Fibroblast of skin of right quadriceps (primary cell): ENCODE data around the gene NTRK1.

Experiments used
- DNase-seq: peaks from one replicate; pipeline ENCODE4 v3.0.0-alpha.2; 2013

The NTRK1 gene

DNA sequence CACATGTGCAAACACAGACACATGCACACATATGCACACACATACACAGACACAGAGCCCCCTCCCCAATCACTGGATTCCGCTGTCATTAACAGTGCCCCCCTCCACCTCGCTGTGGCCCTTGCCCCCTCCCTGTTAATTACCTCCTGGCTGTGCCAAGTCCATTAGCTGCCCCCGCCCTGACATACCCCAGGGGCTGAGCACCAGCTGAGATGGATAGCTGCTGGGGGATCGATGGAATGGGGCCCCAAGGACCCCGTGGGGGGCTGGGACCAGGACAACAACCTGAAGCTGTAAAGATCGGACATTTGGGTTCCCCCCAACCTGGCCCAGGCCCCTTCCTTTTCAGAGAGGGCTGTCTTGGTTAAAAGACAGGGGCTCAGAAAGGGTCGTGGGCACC is 23.3 kb downstream of the NTRK1 start:
- no peak for DNase-seq

DNA sequence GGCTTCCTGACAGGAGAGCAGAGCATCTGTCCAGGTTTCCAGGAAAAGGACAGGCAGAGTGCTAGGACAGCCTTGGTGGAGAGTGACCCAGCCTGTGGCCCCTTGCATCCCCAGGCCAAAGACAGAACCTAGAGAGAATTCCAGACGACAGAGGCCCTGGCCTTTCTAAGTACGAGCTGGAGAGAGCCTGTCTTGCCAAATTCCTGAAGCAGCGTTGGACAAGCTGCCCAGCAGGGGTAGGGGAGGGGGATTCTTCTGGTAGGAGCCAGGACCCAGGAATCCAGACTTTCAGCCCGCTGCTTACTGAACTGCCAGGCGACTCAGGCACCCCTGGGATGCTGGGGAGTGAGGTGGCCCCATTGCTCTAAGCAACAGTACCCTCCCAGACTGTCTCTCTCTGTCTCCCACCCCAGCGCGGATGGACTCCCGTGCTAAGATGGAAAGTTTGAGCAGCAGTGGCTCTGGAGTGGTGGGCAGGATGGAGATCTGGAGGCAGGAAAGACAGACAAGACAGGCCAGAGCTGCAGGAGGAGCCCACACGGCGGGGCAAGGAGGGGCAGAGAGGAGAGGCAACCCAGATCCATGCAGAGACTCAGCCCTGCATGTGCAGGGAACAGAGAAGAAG is 24.0 kb downstream of the NTRK1 start:
- DNase-seq, result no peak

DNA sequence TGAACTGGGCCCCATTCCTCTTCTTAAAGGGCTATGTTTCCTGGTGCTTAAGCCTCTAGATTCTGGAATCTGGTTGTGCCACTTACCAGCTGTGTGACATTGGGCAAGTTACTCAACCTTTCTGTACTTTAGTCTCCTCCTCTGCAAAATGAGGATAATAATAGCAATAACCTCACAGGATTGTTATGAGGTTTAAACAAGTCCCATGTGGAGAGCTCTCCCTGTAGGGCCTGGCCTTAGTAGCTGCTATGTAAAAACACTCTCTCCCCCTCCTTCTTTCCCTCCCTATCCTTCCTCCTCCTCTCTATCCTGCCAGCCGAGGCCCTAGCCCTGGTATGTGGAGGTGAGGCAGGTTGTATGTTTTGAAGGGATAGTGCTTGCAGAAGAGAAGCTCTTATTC is 24.6 kb downstream of the NTRK1 start:
- DNase-seq, result no peak

DNA sequence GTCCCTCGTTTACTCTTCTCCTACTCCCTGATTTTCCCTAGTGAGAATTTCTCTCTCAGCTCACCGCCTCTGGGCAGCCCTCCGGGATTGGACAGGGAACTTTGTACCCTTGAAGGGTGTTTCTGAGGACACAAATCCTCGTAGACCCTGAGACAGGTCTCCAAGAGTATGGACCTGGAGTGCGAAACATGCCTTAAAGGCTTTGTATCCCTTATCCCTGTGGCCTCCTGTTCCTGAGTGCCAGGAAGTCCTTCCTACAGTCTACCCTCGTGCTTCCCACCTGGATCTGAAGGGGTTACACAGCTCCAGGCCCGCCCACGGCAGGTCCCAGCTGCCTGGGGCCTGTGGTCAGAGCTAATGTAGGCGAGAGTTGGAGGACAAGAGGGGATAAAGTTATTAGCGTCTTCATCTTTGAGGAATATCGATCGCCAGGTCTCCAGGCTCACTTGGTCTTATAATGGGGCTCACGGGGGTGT is 25.3 kb downstream of the NTRK1 start:
- DNase-seq, result no peak

DNA sequence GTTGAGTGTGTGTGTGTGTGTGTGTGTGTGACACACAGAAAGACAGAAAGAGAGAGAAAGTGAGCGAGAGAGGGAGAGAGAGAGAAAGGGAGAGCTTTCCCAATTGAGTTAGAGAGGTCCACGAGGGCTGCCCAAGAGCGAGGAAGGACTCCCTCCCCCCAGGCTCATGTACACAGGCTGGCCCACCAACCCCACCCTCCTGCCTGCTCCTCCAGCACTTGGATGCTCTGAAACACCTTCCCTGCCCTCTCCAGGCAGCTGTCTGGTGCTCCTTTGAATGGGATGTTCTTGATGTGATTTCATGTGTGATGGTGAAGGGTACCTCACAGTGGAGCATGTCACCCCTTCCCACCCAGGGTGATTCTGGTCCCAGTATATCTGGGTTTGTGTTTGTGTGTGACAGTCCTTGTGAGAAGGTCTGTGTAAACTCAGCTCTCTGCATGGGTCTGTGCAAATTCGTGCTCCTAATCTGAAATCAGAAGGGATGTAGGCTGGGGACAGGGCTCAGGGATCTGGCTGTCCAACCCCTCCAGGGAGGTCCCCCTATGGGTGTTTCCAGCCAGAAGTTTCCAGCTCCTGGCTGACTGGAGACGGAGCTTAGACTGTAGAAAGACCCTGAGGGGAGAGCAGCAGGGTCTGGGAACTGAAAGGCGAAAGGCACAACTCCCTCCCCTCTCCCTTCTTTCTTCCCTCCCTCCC is 26.1 kb downstream of the NTRK1 start:
- no peak for DNase-seq

DNA sequence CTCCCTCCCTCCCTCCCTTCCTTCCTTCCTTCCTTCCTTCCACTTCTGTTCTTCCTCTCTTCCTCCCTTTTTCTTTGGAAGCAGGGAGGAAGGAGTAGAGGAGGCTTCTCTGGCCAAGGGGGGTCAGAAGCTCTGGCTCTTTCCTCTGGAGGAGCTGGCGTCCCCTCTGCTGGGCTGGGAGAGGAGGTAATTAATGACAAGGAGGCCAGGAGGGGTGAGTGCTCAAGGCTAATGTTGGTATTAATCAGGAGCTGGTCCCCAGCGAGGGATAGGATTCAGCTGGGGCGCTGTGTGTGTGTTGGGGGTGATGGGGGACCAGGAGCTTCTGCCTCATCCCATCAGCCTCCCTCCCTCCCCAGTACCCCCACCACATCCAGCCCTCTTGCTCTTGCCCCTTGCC is 26.7 kb downstream of the NTRK1 start:
- no peak for DNase-seq

DNA sequence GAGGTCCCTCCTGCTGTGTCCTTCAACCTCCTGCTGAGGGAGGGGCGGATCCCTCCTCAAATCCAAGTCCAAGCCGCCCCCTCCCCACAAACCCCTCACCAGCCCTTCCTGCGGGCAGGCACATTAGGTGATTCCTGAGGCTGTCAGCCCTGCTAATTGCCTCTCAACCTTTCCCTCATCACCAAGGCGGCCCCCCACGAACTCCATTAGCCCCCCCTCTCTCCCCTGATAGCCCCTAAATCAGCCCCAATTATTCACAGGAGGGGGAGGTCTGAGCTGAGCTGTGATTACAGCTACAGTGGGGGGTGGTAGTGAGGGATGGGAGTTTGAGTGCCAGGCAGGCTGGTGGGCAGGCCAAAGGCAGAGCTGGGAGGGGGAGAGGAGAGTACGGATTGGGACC is 27.1 kb downstream of the NTRK1 start:
- no peak for DNase-seq

DNA sequence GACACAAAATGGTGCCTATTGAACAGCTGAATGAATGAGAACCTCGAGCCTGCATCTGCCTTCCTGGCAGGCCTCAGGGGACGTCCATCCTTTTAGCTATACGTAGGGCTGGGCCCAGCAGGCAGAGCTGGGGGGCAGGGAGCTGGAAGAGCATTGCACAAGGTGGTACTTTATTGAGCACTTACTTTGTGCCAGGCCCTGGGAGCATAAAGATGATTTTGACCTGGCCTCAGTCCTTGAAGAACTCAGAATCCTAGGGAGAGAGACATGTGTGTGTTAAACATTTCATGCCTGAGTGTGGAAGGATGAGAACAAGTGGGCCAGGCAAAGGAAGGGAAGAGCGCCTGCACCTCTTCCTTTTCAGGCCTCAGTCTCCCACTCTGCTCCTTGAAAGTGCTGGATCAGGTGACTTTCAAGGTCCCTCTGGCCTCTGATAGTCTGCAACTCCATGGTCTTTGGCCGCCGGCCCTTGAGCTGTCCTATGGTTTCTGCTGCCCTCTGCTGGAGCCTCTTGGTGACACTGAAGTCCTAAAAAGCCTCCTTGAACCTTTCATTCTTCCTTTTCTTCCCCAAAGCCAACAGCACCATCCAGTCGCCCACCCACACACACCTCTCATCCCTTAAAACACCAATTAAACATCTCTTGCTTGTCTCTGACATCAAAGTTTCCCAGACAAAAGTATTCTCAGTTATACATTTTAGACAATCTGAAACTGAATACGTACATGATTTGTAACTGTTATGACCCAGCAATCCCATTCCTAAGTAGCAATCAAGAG is 29.3 kb downstream of the NTRK1 start:
- peak; percentile 65 for DNase-seq

DNA sequence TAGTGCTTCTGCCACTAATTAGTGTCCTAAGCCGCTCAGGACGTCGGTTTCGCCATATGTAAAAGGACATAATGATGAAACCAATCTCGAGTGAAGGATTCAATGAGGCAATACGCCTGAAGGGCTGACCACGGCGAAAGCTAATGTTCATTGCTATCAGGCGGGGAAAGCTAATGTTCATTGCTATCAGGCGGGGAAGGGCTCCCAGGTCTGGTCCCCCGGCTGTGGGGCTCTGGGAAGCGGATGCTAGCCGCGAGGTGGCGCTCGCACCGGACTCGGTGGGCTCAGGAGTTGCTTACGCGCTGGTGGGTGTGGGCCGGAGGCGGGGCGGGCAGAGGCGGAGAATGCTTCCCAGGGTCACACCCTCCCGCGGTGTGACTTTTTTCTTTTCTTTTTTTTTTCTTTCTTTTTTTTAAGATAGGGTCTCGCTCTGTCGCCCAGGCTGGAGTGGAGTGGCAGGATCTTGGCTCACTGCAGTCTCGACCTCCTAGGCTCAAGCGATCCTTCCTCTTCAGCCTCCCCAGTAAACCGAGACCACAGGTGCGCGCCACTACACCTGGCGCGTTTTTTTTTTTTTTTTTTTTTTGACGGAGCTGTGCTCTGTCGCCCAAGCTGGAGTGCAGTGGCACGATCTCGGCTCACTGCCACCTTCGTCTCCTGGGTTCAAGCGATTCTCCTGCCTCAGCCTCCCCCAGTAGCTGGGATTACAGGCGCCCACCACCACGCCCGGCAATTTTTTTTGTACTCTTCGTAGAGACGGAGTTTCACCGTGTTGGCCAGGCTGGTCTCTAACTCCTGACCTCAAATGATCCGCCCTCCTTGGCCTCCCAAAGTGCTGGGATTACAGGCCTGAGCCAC is 31.8 kb downstream of the NTRK1 start:
- peak; percentile 87 for DNase-seq

DNA sequence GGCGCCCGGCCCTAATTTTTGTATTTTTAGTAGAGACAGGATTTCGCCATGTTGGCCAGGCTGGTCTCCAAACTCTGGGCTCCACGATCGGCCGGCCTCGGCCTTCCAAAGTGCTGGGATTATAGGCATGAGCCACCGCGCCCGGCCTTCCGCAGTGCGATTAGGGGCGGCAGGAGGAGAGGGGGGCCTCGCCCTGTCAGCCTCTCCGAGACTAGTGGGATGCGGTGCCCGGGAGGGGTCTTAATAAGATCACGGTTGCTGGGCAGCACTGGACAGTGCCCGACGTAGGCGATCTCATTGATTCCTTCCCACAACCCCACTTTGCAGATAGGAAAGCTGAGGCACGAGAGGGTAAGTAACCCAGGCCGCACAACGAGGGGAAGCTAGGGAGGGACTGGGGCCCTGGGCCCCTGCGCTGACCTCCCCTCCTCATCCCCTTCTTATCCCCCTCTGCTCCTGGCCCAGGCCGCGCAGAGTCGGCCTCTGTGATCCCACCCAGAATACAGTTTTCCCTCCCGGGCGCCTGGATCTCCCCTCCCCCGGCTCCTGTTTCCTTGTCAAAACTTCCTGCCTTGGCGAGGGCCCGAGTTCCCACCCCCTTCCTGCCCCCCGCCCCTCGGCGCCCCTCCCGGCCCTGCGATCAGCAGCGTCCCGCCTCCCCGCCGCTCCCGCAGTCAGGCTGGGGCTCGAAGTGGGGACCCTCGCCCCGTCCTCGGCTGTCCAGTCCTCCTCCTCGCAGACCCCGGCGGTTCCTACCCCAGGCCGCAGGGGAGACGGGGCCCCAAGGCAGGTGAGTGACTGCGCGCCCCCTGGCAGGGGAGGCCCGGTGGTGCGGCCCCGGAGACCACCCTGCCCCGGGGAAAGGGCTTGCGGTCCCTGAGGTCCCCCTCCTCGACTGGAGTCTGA is 32.6 kb downstream of the NTRK1 start, which contains the start of gene PEAR1:
Gene PEAR1 (plus strand): TSS at position 671 of the 906 bp plus-strand sequence. CDS start 10,209 bp downstream, outside the sequence.
- DNase-seq, result peak; percentile 71

DNA sequence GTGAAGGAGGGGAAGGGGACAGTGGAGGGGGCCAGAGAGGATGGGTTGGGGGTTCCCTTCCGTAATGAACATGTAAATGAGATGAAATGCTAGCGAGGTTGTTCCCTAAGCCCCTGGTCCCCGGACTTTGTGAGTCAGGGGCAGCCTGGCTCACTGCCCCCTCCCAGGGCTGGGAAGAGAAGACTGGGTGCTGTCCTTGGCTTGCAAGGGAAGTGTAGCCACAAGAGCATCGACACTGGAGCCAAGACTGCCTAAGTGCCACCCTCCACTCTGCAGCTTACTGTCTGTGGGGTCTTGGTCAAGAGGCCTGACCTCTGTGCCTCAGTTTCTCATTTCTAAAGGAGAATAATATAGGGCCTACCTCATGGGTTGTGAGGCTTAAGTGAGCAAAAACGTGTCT is 33.3 kb downstream of the NTRK1 start:
- DNase-seq, result no peak

DNA sequence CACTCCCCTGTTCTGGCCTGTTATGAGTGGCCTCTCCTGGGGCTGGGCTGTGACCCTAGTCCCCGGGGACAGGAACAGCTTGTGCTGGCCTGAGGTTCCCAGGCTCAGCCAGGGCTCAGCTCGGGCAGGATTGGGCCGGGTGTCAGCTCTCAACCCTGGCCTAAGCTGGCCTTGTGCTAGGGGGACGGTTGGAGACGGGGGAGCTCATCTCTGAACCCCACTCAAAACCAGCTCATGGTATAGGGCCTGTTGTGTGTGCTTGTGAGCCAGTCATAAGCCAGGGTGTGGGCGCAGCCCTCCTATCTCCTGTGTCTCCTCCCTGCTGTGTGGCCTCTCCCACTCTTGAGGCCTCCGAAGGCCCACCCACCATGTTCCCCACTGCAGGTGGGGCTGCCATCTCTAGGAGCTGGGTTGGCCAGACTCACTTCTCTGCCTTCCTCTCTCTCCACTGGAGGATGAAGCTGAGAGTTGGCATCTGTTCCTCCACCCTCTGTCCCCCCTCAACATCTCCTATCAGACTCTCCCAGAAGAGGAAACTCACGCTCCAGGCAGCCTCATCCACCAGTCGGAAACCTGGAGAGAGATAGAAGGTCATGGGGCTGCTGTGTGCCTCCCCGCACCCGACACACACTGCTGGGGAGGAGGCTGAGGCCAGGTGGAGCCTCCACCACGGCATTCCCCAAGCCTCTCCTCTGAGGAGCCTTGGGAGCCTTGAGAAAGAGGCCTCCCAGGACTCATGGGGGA is 34.2 kb downstream of the NTRK1 start:
- peak; percentile 60 for DNase-seq

DNA sequence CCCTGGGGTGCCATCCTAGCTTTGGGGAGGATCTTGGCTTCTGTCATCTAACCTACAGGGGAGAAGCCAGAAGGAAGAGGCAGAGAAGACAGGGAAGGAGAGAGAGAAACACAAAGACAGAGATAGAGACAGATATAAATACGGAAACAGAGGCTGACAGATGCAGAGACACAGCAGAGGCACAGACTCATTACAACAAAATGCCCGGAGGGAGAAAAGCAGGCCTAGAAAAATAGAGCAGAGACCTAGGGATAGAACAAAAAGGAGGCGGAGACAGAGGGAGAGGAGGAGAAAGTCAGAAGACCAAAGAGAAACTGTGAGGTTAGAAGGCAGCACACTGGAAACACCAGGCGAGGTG is 34.8 kb downstream of the NTRK1 start:
- DNase-seq, result no peak

DNA sequence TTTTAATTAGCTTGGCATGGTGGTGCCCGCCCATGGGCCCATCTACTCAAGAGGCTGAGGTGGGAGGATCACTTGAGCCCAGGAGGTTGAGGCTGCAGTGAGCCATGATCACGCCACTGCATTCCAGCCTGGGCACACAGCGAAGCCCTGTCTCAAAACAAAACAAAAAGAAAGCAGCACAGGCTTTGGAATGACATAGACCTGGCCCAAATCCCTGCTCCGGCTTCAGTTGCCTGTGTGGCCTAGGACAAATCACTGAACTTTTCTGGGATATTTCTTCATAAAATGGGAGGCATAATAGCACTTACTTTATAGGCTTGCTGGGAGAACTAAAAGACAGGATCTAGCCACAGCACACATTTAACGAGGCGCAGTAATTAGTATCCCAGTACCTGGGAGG is 35.3 kb downstream of the NTRK1 start:
- DNase-seq, result no peak

DNA sequence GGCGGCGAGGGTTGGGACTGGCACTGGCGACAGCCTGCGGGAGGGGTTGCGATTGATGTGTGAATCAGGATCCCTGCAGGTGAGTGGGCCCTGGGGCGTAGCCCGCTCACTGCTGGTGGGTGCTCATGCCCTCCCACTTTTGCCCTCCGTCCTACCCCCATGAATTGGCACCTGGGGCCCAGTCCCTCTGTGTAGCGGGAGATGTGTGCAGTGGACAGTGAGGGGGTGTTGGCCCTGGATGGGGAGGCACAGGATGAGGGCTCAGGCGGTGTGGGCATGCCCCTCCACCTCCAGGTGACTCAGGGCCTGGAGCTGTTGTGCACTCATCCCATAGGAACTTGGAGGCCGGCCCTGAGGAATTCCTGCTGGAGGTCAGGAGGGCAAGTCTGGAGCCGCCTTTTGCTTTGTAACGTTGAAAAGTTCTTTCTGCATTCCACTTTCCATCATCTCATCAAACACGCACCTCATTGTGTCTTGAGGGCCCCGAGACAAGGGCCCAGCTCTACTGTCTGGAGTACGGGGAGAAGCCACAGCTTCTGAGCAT is 35.9 kb downstream of the NTRK1 start:
- peak; percentile 93 for DNase-seq

DNA sequence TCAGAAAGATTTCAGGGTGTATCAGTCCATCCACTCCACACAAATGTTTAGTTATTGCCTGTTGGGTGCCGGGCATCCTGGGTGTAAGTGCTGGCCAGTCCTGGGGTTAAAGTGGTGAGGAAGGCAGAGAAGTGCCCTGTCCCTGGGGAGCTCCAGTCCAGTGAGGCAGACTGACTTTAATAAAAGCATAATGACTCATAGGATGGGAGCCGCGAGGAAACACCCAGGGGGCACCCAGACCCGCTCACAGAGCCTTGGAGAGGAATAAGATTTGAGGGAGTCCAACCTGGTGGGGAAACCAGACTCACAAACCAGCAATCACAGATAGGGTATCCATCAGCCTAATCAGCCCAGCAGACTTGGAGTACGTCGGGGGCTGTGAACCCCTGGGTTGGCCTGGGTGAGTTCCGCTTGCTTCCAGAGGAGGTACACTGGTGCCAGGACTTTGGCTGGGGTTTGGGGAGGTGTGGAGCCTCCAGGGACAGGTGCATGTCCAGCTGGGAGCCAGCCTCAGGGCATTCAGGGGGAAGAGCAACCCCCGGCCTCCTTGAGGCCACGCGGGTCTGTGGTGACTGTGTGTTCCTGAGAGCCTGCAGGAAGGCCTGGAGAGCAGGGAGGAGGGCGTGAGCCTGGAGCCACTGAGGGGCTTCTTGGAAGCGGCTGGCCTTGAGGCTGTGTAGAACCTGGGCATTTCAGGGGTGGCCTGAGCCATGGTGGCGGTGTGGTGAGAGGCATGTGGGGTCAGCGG is 36.6 kb downstream of the NTRK1 start:
- peak; percentile 72 for DNase-seq

DNA sequence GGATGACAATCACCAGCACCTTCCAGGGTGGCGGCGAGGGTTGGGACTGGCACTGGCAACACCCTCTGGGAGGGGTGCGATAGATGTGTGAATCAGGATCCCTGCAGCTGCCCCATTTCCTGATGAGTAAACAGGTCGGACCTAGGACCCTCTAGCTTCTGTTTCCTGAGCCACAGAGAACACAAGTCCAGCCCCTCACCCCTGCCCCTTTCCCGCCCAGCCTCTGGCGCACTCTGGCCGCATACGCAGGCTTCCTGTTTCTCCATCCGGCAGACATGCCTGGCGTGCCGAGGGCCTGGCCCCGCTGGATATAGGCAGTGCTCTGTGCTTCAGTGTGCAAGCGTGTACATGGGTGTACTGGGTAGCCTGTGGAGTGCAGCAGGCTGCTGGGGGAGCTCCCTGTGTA is 37.5 kb downstream of the NTRK1 start:
- DNase-seq, result peak; percentile 70

DNA sequence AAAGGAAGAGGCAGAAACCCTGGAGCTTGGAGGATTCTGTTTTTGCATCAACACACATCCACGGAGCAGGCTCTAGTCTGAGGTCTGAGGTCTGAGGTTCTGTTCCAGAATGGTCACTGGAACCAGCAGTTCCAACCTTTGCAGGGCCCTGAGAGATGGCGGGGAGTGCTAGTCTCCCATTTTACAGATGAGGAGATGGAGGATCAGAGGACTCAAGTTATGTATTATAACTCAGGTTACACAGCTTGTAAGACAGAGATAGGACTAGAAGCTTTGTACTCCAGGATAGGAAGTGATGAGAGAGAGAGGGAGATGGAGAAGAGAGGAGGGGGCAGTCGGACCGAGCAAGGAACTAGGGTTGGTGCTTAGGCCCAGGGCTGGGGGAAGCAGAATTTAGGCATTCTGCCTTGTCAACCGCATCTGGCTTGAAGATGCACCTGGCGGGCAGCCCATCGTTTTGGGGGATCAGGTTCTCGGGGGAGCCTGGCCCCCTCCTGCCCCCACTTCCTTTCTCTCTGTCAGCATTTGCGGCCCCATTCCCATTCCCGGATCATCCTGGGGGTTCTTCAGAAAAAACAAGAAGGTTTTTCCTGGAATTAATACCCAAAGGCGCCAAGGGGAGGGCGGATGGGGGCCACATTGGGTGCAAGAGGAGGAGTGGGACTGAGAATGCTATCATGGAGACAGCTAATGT is 38.5 kb downstream of the NTRK1 start:
- DNase-seq, result no peak

DNA sequence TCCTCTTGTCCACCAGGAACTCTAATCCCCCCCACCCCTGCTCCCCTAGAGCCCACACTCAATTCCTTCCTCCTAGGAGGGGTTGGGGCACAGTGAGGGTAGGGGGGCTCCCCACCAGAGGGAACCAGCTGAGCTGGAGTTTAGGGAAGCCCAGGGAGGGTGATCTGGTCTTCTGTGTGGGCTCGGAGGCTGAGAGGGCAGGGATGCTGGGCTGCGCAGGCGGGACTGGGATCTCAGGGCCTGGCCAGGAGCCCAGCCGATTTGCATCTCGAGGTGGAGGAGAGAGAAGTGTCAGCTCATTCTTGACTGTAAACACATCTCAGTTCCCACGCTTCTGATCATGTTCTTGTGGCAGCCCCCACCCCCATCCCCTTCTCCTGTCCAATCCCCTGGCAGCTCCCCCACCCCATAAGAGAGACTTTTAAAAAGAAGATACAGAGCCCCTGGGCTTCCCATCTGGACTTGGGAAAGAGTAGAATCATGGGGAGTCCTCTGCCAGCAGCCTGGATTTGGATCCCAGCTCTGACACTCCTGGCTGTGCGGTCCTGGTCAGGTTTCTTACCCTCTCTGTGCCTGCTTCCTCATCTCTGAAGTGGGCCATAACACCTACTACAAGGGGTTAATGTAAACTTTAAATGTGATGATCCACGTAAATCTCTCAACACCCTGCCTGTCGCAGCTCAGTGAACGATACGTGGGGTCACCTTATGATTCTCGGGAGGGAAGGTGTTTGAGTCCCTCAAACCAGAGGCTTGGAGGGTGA is 39.5 kb downstream of the NTRK1 start:
- DNase-seq, result peak; percentile 77
